ENCODE results near the gene DERA. TPM values are rescaled to one million over a fixed set of nuclear protein-coding genes. Genes with fewer than 3 reads are reported as not detected.

The DERA gene
- total RNA-seq, 1 experiment from 2014 or later, result 43.7 TPM

GRCh38 chr12:15882118-15882971 lies 28.8 kb upstream of the DERA start, which contains the start of gene STRAP:
Gene STRAP (plus strand): TSS chr12:15882387. CDS start chr12:15882708, 321 bp downstream.
- BruUV-seq (replicated peaks), result no TSS peak
- no peaks in the 10 kb centered on the region for H3K9me3 ChIP-seq (ENCODE audit: low read depth, low read length, poor library complexity, severe bottlenecking)
- peaks cover 10% of the 10 kb centered on the region for H3K36me3 ChIP-seq (ENCODE audit: insufficient read depth, low read length, poor library complexity, severe bottlenecking)
- peaks cover 21% of the 10 kb centered on the region for H3K4me1 ChIP-seq (ENCODE audit: insufficient read depth, low read length, poor library complexity, severe bottlenecking)
- no peaks in the 10 kb centered on the region for H3K27me3 ChIP-seq (replicated peaks; ENCODE audit: insufficient read depth, low read depth, low read length, poor library complexity)
- DNase-seq (ENCODE audit: low spot score), result peak; percentile 98
- POLR2A ChIA-PET (ENCODE audit: low non-redundant PET), result no interaction called here
- H3K27ac ChIP-seq (ENCODE audit: low read depth, low read length, poor library complexity, severe bottlenecking), result peak within 1 kb of the TSS; percentile 98
- CTCF ChIA-PET, result no interaction called here
- peak within 1 kb of the TSS; percentile 99 for H3K4me3 ChIP-seq (ENCODE audit: low read depth, low read length, poor library complexity, severe bottlenecking)
- no peak for TF ChIP-seq EZH2 (IDR thresholded peaks at IDR 0.05; ENCODE audit: borderline replicate concordance, low read depth, low read length, poor library complexity, severe bottlenecking)
- TF ChIP-seq, protein P1, sequence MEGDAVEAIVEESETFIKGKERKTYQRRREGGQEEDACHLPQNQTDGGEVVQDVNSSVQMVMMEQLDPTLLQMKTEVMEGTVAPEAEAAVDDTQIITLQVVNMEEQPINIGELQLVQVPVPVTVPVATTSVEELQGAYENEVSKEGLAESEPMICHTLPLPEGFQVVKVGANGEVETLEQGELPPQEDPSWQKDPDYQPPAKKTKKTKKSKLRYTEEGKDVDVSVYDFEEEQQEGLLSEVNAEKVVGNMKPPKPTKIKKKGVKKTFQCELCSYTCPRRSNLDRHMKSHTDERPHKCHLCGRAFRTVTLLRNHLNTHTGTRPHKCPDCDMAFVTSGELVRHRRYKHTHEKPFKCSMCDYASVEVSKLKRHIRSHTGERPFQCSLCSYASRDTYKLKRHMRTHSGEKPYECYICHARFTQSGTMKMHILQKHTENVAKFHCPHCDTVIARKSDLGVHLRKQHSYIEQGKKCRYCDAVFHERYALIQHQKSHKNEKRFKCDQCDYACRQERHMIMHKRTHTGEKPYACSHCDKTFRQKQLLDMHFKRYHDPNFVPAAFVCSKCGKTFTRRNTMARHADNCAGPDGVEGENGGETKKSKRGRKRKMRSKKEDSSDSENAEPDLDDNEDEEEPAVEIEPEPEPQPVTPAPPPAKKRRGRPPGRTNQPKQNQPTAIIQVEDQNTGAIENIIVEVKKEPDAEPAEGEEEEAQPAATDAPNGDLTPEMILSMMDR (conservative IDR thresholded peaks at IDR 0.05; ENCODE audit: low read depth, low read length), result no peak
- intact Hi-C loops (cut with micrococcal nuclease; ENCODE audit: unreplicated experiment), result no loop called here

DNA sequence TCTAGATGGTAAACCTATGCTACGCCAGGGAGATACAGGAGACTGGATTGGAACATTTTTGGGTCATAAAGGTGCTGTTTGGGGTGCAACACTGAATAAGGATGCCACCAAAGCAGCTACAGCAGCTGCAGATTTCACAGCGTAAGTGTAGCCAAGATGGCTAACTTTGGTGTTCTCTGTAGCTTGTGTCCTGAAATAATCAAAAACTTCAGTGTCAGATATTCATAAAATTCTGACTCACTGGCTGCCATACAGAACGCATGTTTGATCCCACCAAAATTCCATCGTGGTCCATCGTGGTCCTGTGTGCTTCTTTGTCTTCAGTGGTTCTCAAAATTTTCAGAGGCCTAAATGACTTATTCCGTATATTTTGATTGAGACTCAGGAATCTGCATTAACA lies 27.6 kb upstream of the DERA start:
- POLR2A ChIA-PET (ENCODE audit: low non-redundant PET), result no interaction called here
- no peaks in the 10 kb centered on the region for H3K9me3 ChIP-seq (ENCODE audit: low read depth, low read length, poor library complexity, severe bottlenecking)
- peaks cover 10% of the 10 kb centered on the region for H3K36me3 ChIP-seq (ENCODE audit: insufficient read depth, low read length, poor library complexity, severe bottlenecking)
- peak overlapping the region; percentile 99 for H3K4me3 ChIP-seq (ENCODE audit: low read depth, low read length, poor library complexity, severe bottlenecking)
- CTCF ChIA-PET, result no interaction called here
- TF ChIP-seq, protein P1 (conservative IDR thresholded peaks at IDR 0.05; ENCODE audit: low read depth, low read length), result no peak
- no peak for TF ChIP-seq EZH2 (IDR thresholded peaks at IDR 0.05; ENCODE audit: borderline replicate concordance, low read depth, low read length, poor library complexity, severe bottlenecking)
- no peak for DNase-seq (ENCODE audit: low spot score)
- H3K27ac ChIP-seq (ENCODE audit: low read depth, low read length, poor library complexity, severe bottlenecking), result peak overlapping the region; percentile 98
- no peaks in the 10 kb centered on the region for H3K27me3 ChIP-seq (replicated peaks; ENCODE audit: insufficient read depth, low read depth, low read length, poor library complexity)
- intact Hi-C loops (cut with micrococcal nuclease; ENCODE audit: unreplicated experiment), result no loop called here
- H3K4me1 ChIP-seq (ENCODE audit: insufficient read depth, low read length, poor library complexity, severe bottlenecking), result peaks cover 33% of the 10 kb centered on the region
- BruUV-seq (replicated peaks), result no TSS peak

DNA sequence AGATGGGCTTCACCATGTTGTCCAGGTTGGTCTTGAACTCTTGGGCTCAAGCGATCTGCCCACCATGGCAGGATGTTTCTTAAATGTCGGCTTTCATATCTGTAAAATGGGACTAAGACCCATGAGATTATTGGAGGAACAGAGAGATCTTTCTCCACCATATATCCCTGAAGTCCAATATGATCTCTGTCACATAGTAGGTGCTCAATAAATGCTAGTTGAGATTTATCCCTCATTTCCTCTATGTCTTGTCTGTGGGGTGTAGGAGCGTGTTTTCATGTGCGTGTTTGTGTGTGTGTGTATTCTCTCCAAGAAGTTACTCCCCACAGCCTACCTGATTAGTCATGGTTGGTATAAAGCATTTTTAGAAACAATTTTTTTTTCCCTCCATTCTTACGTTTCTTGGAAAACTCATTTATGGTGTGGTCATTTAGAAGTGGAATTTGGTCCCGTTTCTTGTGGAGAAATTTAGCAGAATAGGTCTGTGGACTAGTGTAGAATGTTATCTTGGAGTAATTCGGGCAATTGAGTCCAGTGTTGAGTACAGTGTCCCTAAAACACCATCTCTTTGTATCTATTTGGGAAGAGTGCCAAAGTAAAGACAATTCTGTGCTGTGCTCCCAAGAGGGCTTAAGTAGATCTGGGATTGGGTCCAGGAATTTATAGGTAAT lies 24.6 kb upstream of the DERA start:
- POLR2A ChIA-PET (ENCODE audit: low non-redundant PET), result no interaction called here
- no TSS peak for BruUV-seq (replicated peaks)
- H3K36me3 ChIP-seq (ENCODE audit: insufficient read depth, low read length, poor library complexity, severe bottlenecking), result peaks cover 28% of the 10 kb centered on the region
- no peaks in the 10 kb centered on the region for H3K27me3 ChIP-seq (replicated peaks; ENCODE audit: insufficient read depth, low read depth, low read length, poor library complexity)
- no peak for TF ChIP-seq EZH2 (IDR thresholded peaks at IDR 0.05; ENCODE audit: borderline replicate concordance, low read depth, low read length, poor library complexity, severe bottlenecking)
- TF ChIP-seq, protein P1 (conservative IDR thresholded peaks at IDR 0.05; ENCODE audit: low read depth, low read length), result no peak
- peaks cover 33% of the 10 kb centered on the region for H3K4me1 ChIP-seq (ENCODE audit: insufficient read depth, low read length, poor library complexity, severe bottlenecking)
- no peaks in the 10 kb centered on the region for H3K9me3 ChIP-seq (ENCODE audit: low read depth, low read length, poor library complexity, severe bottlenecking)
- CTCF ChIA-PET, result no interaction called here
- intact Hi-C loops (cut with micrococcal nuclease; ENCODE audit: unreplicated experiment), result no loop called here
- H3K27ac ChIP-seq (ENCODE audit: low read depth, low read length, poor library complexity, severe bottlenecking), result peak overlapping the region; percentile 0
- DNase-seq (ENCODE audit: low spot score), result peak; percentile 66
- H3K4me3 ChIP-seq (ENCODE audit: low read depth, low read length, poor library complexity, severe bottlenecking), result no peak overlapping the region

Data from A673 (cell line).